H1 (cell line): ENCODE results near the gene LAMTOR4. TPM values are rescaled to one million over a fixed set of nuclear protein-coding genes. Genes with fewer than 3 reads are reported as not detected.

Source experiments
- CTCF ChIA-PET: fragments of 300-600 bp; sonication (Branson Sonifier 250); formaldehyde crosslinking; loops from one replicate; lab custom pipeline; 2021; ENCODE audit not compliant: partially characterized antibody; lab: Charles Lee
- POLR2A ChIA-PET: fragments of 300-600 bp; sonication (Branson Sonifier 250); formaldehyde crosslinking; loops from one replicate; lab custom pipeline; 2021; ENCODE audit warnings: inconsistent platforms; ENCODE audit not compliant: partially characterized antibody; lab: Charles Lee
- DNase-seq, 2 experiments: peaks; one replicate each; pipeline versions ENCODE4 v3.0.0 to v3.0.0-alpha.2; 2010 to 2022; ENCODE audit warnings: low spot score in 2 of 2, low read depth in 1 of 2, mixed read lengths in 1 of 2
- FAIRE-seq: peaks from 2 replicates; lab custom pipeline; 2011; peaks lifted over from hg19 to GRCh38; lab: Jason Lieb, UNC
- H2AFZ ChIP-seq: 2 replicates; pipeline ENCODE4 v1.8.1; 2012; ENCODE audit warnings: low read length, inconsistent platforms
- H2AK5ac ChIP-seq: 2 replicates; pipeline ENCODE4 v1.6.1; 2013; ENCODE audit warnings: low read depth, low read length
- H2BK120ac ChIP-seq: replicated peaks from 2 replicates; pipeline ENCODE3; 2013; ENCODE audit warnings: low read depth, low read length, inconsistent platforms
- H2BK12ac ChIP-seq: 2 replicates; pipeline ENCODE4 v1.6.1; 2013; ENCODE audit warnings: low read depth, low read length
- H2BK15ac ChIP-seq: 2 replicates; pipeline ENCODE4 v1.6.1; 2013; ENCODE audit warnings: low read length
- H2BK20ac ChIP-seq: 2 replicates; pipeline ENCODE4 v1.6.1; 2013; ENCODE audit warnings: low read length
- H2BK5ac ChIP-seq: 2 replicates; pipeline ENCODE4 v1.6.1; 2013; ENCODE audit warnings: low read depth, low read length
- H3K14ac ChIP-seq: 2 replicates; pipeline ENCODE4 v1.6.1; 2013; ENCODE audit warnings: inconsistent platforms; ENCODE audit not compliant: insufficient read length
- H3K18ac ChIP-seq: 2 replicates; pipeline ENCODE4 v1.6.1; 2013; ENCODE audit warnings: low read length; ENCODE audit errors: extremely low read depth
- H3K23ac ChIP-seq: 2 replicates; pipeline ENCODE4 v1.6.1; 2013; ENCODE audit warnings: inconsistent platforms; ENCODE audit not compliant: insufficient read length
- H3K23me2 ChIP-seq: 2 replicates; pipeline ENCODE4 v1.6.1; 2013; ENCODE audit warnings: low read depth, low read length
- H3K27ac ChIP-seq: 2 replicates; pipeline ENCODE4 v1.6.1; 2011; ENCODE audit warnings: low read depth, low read length, inconsistent platforms
- H3K27me3 ChIP-seq, 4 experiments: replicated peaks in 1 of 4; 1 replicate in 1 of 4; 2 replicates in 3 of 4; pipeline versions ENCODE4 v1.6.1 to v1.8.1; 2011 to 2013; ENCODE audit warnings: low read length in 3 of 4, mild to moderate bottlenecking in 3 of 4, inconsistent platforms in 2 of 4, mixed read lengths in 2 of 4, moderate library complexity in 1 of 4; ENCODE audit not compliant: control insufficient read depth in 3 of 4, insufficient read depth in 3 of 4; ENCODE audit errors: extremely low read depth in 1 of 4
- H3K36me3 ChIP-seq, 4 experiments: 2 replicates each; pipeline versions ENCODE4 v1.6.1 to v1.8.1; 2011 to 2013; ENCODE audit warnings: mild to moderate bottlenecking in 4 of 4, low read length in 3 of 4, moderate library complexity in 2 of 4, control low read depth in 1 of 4, inconsistent platforms in 1 of 4; ENCODE audit not compliant: insufficient read depth in 4 of 4, control insufficient read depth in 2 of 4
- H3K4ac ChIP-seq: replicated peaks from 2 replicates; pipeline ENCODE3; 2013; ENCODE audit warnings: low read length, low read depth, mixed read lengths, inconsistent platforms; ENCODE audit not compliant: insufficient read length
- H3K4me1 ChIP-seq, 4 experiments: replicated peaks in 1 of 4; 1 replicate in 1 of 4; 2 replicates in 3 of 4; pipeline versions ENCODE4 v1.6.1 to v1.8.1; 2011 to 2013; ENCODE audit warnings: low read length in 3 of 4, inconsistent platforms in 2 of 4, mixed read lengths in 1 of 4; ENCODE audit not compliant: insufficient read depth in 4 of 4, control insufficient read depth in 3 of 4
- H3K4me2 ChIP-seq, 2 experiments: 2 replicates each; pipeline versions ENCODE4 v1.6.1 to v1.8.1; 2011 to 2013; ENCODE audit warnings: low read depth in 2 of 2, low read length in 2 of 2, control low read depth in 1 of 2, inconsistent platforms in 1 of 2, mild to moderate bottlenecking in 1 of 2; ENCODE audit not compliant: insufficient read depth in 1 of 2
- H3K4me3 ChIP-seq, 4 experiments: fragments of 200-600, 300-600 bp in 1 of 4; sonication (generic), shearing (Covaris generic), sonication (Bioruptor Twin) in 1 of 4; 2 replicates each; pipeline versions ENCODE4 v1.5.1 to v1.8.1; 2011 to 2016; ENCODE audit warnings: low read length in 4 of 4, low read depth in 3 of 4, control low read depth in 2 of 4, inconsistent platforms in 2 of 4, mild to moderate bottlenecking in 2 of 4, mixed read lengths in 1 of 4, moderate library complexity in 1 of 4; ENCODE audit not compliant: insufficient read depth in 2 of 4; ENCODE audit errors: extremely low read depth in 1 of 4
- H3K56ac ChIP-seq: replicated peaks from 2 replicates; pipeline ENCODE3; 2013; ENCODE audit warnings: low read depth, mild to moderate bottlenecking, mixed read lengths, low read length, inconsistent platforms; ENCODE audit not compliant: insufficient read length
- H3K79me1 ChIP-seq: 2 replicates; pipeline ENCODE4 v1.6.1; 2013; ENCODE audit warnings: low read depth, low read length, control low read depth
- H3K79me2 ChIP-seq, 2 experiments: 2 replicates each; pipeline versions ENCODE4 v1.6.1 to v1.8.1; 2012 to 2013; ENCODE audit warnings: low read length in 2 of 2, mild to moderate bottlenecking in 2 of 2, inconsistent platforms in 1 of 2; ENCODE audit not compliant: insufficient read depth in 2 of 2, control insufficient read depth in 1 of 2
- H3K9ac ChIP-seq, 4 experiments: replicated peaks in 1 of 4; 1 replicate in 1 of 4; 2 replicates in 3 of 4; pipeline versions ENCODE4 v1.6.1 to v1.8.1; 2011 to 2013; ENCODE audit warnings: low read depth in 3 of 4, low read length in 3 of 4, control low read depth in 2 of 4, mild to moderate bottlenecking in 2 of 4, moderate library complexity in 2 of 4, inconsistent platforms in 1 of 4; ENCODE audit errors: extremely low read depth in 1 of 4
- H3K9me3 ChIP-seq, 2 experiments: 2 replicates each; pipeline versions ENCODE4 v1.6.1 to v1.8.1; 2012 to 2013; ENCODE audit warnings: mild to moderate bottlenecking in 2 of 2, moderate library complexity in 2 of 2, control low read depth in 1 of 2, inconsistent platforms in 1 of 2, low read depth in 1 of 2, low read length in 1 of 2, mixed read lengths in 1 of 2; ENCODE audit not compliant: insufficient read depth in 2 of 2
- H4K20me1 ChIP-seq, 2 experiments: replicated peaks in 1 of 2; 2 replicates each; pipeline versions ENCODE3 to v1.8.1; 2011 to 2013; ENCODE audit warnings: inconsistent platforms in 2 of 2, low read length in 2 of 2, mild to moderate bottlenecking in 1 of 2; ENCODE audit not compliant: insufficient read depth in 2 of 2, control insufficient read depth in 1 of 2
- H4K5ac ChIP-seq: 2 replicates; pipeline ENCODE4 v1.6.1; 2013; ENCODE audit warnings: low read length, low read depth, mixed read lengths, inconsistent platforms; ENCODE audit not compliant: insufficient read length
- H4K8ac ChIP-seq: 2 replicates; pipeline ENCODE4 v1.8.0; 2013; ENCODE audit warnings: mild to moderate bottlenecking, moderate library complexity, low read length, inconsistent platforms; ENCODE audit not compliant: insufficient read depth; ENCODE audit errors: extremely low read depth
- H4K91ac ChIP-seq: replicated peaks from 2 replicates; pipeline ENCODE3; 2013; ENCODE audit warnings: low read length, mixed read lengths, inconsistent platforms; ENCODE audit not compliant: insufficient read length
- CHD2 ChIP-seq: IDR thresholded peaks from 2 replicates; pipeline ENCODE4 v1.6.1; 2012; ENCODE audit warnings: low read length, improper control_type of control experiment
- FOSL1 ChIP-seq: IDR thresholded peaks from 2 replicates; pipeline ENCODE4 v1.6.1; 2011; ENCODE audit warnings: mild to moderate bottlenecking, low read depth, low read length, moderate library complexity; ENCODE audit not compliant: insufficient read depth
- GABPA ChIP-seq: IDR thresholded peaks from 2 replicates; pipeline ENCODE4 v1.6.1; 2011; ENCODE audit warnings: mild to moderate bottlenecking, low read length, moderate library complexity, borderline replicate concordance; ENCODE audit not compliant: insufficient read depth
- GTF2F1 ChIP-seq: IDR thresholded peaks from 2 replicates; pipeline ENCODE4 v1.6.1; 2012; ENCODE audit warnings: low read depth, low read length, improper control_type of control experiment, borderline replicate concordance
- RAD21 ChIP-seq, 2 experiments: IDR thresholded peaks in 1 of 2; conservative IDR thresholded peaks in 1 of 2; 2 replicates each; pipeline ENCODE4 v1.6.1; 2011; ENCODE audit warnings: low read depth in 2 of 2, low read length in 2 of 2, improper control_type of control experiment in 1 of 2, inconsistent platforms in 1 of 2, mild to moderate bottlenecking in 1 of 2, moderate library complexity in 1 of 2
- RXRA ChIP-seq: IDR thresholded peaks from 2 replicates; pipeline ENCODE4 v1.6.1; 2011; ENCODE audit warnings: low read depth, mild to moderate bottlenecking, low read length, moderate library complexity; ENCODE audit not compliant: insufficient read depth
- SP2 ChIP-seq: IDR thresholded peaks from 2 replicates; pipeline ENCODE4 v1.6.1; 2012; ENCODE audit warnings: mild to moderate bottlenecking, low read length, inconsistent platforms
- SRF ChIP-seq: IDR thresholded peaks from 2 replicates; pipeline ENCODE4 v1.6.1; 2011; ENCODE audit warnings: mild to moderate bottlenecking, low read depth, low read length, moderate library complexity
- TAF1 ChIP-seq: IDR thresholded peaks from 2 replicates; pipeline ENCODE4 v1.6.1; 2011; ENCODE audit warnings: mild to moderate bottlenecking, low read depth, low read length
- YY1 ChIP-seq: IDR thresholded peaks from 2 replicates; pipeline ENCODE4 v1.6.1; 2011; ENCODE audit warnings: low read depth, mild to moderate bottlenecking, low read length
- WGBS, 2 experiments: shearing (Covaris generic) in 1 of 2; methylation state at CpG; one replicate each; pipeline versions ENCODE4 v1.1.6 to v1.1.7; 2013 to 2015; ENCODE audit warnings: low lambda C conversion rate in 2 of 2, mixed read lengths in 2 of 2, inconsistent platforms in 1 of 2, low coverage in 1 of 2, missing lambda C conversion rate in 1 of 2; ENCODE audit not compliant: insufficient replicate concordance in 2 of 2, insufficient coverage in 1 of 2, insufficient read length in 1 of 2; ENCODE audit errors: extremely low coverage in 1 of 2, missing lambda C conversion rate in 1 of 2; 5-methylcytosine and 5-hydroxymethylcytosine counted together
- polyA plus RNA-seq, 7 experiments: library from polyadenylated mRNA; depleted of rRNA in 3 of 7; stranded (reverse) in 5 of 7; unstranded in 2 of 7; fragments of >200 nt in 5 of 7; fragments of 200-250 nt in 2 of 7; gene quantifications; 1 replicate in 5 of 7; 2 replicates in 1 of 7; 4 replicates in 1 of 7; pipeline versions ENCODE4 v1.2.1 to v1.2.3, GENCODE V29; 2011 to 2013; ENCODE audit warnings: missing spikeins in 2 of 7, mixed read lengths in 2 of 7
- total RNA-seq: library from RNA; stranded (reverse); fragmentation: NEBNext Ultra II Directional; extraction: Animal tissue kit (Norgen Biotek cat#: 25700); gene quantifications from 2 replicates; pipeline ENCODE4 v1.2.1, GENCODE V29; 2021

The LAMTOR4 gene
- total and polyA plus RNA-seq, 2 of the 8 experiments (the other 6 are each of a cell fraction or from before 2014, with no cell fraction given), result 153 to 622 TPM

DNA sequence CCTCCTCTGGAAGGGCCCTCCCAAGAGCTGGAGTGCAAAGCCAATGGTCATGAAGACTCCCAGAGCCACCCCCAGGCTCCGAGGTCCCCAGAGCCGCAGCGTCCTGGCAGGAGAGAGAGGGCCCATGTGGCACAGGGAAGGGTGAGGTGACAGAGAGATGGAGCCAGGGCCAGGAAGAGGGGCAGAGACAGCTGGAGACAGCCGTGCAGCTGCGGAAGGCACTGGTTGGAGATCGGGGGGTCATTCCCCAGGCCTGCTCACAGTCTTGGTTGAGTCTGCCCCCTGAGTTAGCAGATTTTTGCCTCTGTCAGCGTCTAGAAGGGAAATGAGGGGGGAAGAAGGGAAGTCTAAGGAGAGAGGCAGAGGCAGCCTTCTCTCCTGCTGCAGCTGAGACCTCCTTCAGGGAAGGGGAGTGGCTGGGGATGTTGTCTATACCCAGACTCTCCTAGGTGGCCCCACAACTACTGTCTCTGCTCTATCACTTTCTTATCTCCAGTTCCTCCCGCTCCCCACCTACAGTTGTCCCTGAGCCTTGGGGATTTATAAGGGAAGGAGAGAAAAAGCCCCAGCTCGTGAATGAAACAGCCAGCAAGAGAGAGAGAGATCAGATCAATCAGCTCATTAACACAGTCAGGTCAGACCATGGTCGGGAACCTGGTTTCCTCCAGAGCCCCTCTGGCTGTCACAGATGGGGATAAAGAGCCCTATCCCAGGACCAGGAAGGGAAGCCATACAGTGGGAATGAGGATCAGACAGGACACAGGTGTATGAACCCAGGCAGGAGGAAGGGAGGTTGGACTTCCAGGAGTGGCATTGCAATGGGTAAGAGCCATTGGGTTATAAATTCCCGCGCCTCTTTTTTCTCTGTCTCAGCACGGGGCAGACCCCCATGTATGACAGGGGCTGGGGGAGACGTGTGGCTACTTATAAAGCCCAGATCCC is 18.5 kb downstream of the LAMTOR4 start:
- FAIRE-seq, result no peak
- Histone ChIP-seq H3K27ac (no peak overlapping the region), H3K23ac (no peak overlapping the region), H3K18ac (peak overlapping the region; percentile 24; the same call in 1 of the 2 replicates), H2BK5ac (peak overlapping the region; percentile 44; the same call in 1 of the 2 replicates), H4K5ac (no peak overlapping the region), H4K20me1 (peaks cover 0 to 3% of the 10 kb centered on the region in 2 experiments), H3K23me2 (peaks cover 14% of the 10 kb centered on the region; the same call in 1 of the 2 replicates), H2AFZ (no peak overlapping the region), H3K4ac (no peak overlapping the region), H3K4me1 (peaks cover 11 to 29% (median 18%) of the 10 kb centered on the region in 4 experiments), H2BK20ac (0 out of 2 replicates have a peak overlapping the region, but pooled peaks have one; percentile 18), H4K91ac (no peak overlapping the region), H2BK12ac (0 out of 2 replicates have a peak overlapping the region, but pooled peaks have one; percentile 33), H3K36me3 (no peaks in the 10 kb centered on the region), H4K8ac (no peak overlapping the region), H3K4me2 (peak overlapping the region; percentile 86 to 89), H2AK5ac (peak overlapping the region; percentile 47; the same call in 1 of the 2 replicates), H3K9ac (no peak overlapping the region), H3K9me3 (no peaks in the 10 kb centered on the region), H3K79me1 (no peaks in the 10 kb centered on the region; the same call in 1 of the 2 replicates), H2BK15ac (peak overlapping the region; percentile 72; the same call in 1 of the 2 replicates), H3K4me3 (peak overlapping the region; percentile 47 to 77 (median 63); a peak in 7 of 8 replicates), H3K79me2 (no peaks in the 10 kb centered on the region), H3K56ac (no peak overlapping the region), H2BK120ac (no peak overlapping the region), H3K14ac (no peak overlapping the region), H3K27me3 (peaks cover 0 to 10% (median 2%) of the 10 kb centered on the region in 4 experiments; a peak in 1 of 7 replicates)
- ChIA-PET CTCF (interaction anchor here (0.7 to 11.2 kb wide), 14 partner anchors 10 to 55 kb away, joined by 3 to 94 read pairs (median 5); partner anchors contain the start of genes GPC2 and STAG3), POLR2A (interaction anchor here (0.6 to 11.0 kb wide), 22 partner anchors 10 to 261 kb away, joined by 3 to 145 read pairs (median 4); partner anchors contain the start of genes AP4M1, GPC2, LAMTOR4 and MBLAC1)
- DNase-seq, result no peak
- WGBS, 2 experiments, result 59% methylated on average over 14 of the region's 14 CpGs; no CpG with 5 or more reads in 1 of the 2 experiments
- TF ChIP-seq GTF2F1 (no peak), CHD2 (no peak), RXRA (no peak), GABPA (no peak), FOSL1 (no peak), RAD21 (IDR thresholded peaks at IDR 0.05 in 1 of 2, conservative IDR thresholded peaks at IDR 0.05 in 1 of 2; ENCODE audit: low read depth in 2 of 2, low read length in 2 of 2) (no peak), YY1 (no peak), TAF1 (no peak), SRF (no peak), SP2 (no peak)
